Peyer's patch (tissue), 4 donors: Measurements from ENCODE around the gene OLAH.

Experiments
- POLR2A ChIP-seq, 2 donors: fragments of 450-650 bp; IDR thresholded peaks; one replicate each; pipeline ENCODE4 v1.5.1; 2017; ENCODE audit warnings: antibody characterized with exemption in 2 of 2, mild to moderate bottlenecking in 2 of 2, moderate library complexity in 2 of 2
- TF ChIP-seq, protein P1 (sequence below), 6 experiments: fragments of 450-650 bp in 4 of 6; fragments of 200-600 bp in 2 of 6; sonication (generic) in 1 of 6; IDR thresholded peaks; one replicate each; pipeline ENCODE4 v1.5.1; 2017 to 2019; ENCODE audit warnings: antibody characterized with exemption in 6 of 6, mild to moderate bottlenecking in 3 of 6, moderate library complexity in 1 of 6

DNA sequence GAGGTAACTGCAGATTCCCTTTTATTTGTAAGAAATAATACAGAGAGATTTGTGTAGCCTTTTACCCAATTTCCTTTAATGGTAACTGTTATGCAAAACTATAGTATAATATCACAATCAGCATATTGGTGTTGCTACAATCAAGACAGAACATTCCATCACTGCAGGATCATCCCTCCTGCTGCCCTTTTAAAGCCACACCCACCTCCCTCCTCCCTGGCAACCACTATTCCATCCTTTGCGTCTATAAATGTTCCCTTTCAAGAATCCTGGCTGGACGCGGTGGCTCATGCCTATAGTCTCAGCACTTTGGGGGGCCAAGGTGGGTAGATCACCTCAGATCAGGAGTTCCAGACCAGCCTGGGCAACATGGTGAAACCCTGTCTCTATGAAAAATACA is 31.7 kb downstream of the OLAH start:
- TF ChIP-seq, protein P1, sequence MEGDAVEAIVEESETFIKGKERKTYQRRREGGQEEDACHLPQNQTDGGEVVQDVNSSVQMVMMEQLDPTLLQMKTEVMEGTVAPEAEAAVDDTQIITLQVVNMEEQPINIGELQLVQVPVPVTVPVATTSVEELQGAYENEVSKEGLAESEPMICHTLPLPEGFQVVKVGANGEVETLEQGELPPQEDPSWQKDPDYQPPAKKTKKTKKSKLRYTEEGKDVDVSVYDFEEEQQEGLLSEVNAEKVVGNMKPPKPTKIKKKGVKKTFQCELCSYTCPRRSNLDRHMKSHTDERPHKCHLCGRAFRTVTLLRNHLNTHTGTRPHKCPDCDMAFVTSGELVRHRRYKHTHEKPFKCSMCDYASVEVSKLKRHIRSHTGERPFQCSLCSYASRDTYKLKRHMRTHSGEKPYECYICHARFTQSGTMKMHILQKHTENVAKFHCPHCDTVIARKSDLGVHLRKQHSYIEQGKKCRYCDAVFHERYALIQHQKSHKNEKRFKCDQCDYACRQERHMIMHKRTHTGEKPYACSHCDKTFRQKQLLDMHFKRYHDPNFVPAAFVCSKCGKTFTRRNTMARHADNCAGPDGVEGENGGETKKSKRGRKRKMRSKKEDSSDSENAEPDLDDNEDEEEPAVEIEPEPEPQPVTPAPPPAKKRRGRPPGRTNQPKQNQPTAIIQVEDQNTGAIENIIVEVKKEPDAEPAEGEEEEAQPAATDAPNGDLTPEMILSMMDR (IDR thresholded peaks at IDR 0.05) = no peak
- no peak for TF ChIP-seq POLR2A (IDR thresholded peaks at IDR 0.05)
